ENCODE measurements around the gene NFAT5.
"Not testable (repeated sequence)": the region's sequence is repeated elsewhere in the genome, so short reads cannot be mapped to it uniquely, and the experiment has no call there.

The NFAT5 gene

GRCh38 chr16:69637206-69637865 lies 71.6 kb downstream of the NFAT5 start:
- not testable (repeated sequence) for DNase-seq (ENCODE audit: low read depth)

- DNase-seq (ENCODE audit: low read depth) = not testable (repeated sequence)
These were observed 78.2 kb downstream of the NFAT5 start for GRCh38 chr16:69643997-69644396.

- DNase-seq (ENCODE audit: low read depth) = no peak
These were observed 79.0 kb downstream of the NFAT5 start for GRCh38 chr16:69644790-69645189.

GRCh38 chr16:69647020-69647419 lies 81.3 kb downstream of the NFAT5 start:
- no peak for DNase-seq (ENCODE audit: low read depth)

- DNase-seq (ENCODE audit: low read depth) = no peak
These were observed 85.5 kb downstream of the NFAT5 start for GRCh38 chr16:69651217-69651616.

- DNase-seq (ENCODE audit: low read depth) = no peak
These were observed 88.6 kb downstream of the NFAT5 start for GRCh38 chr16:69654280-69654931.

GRCh38 chr16:69660166-69660565 lies 94.4 kb downstream of the NFAT5 start:
- no peak for DNase-seq (ENCODE audit: low read depth)

- DNase-seq (ENCODE audit: low read depth) = no peak
These were observed 97.1 kb downstream of the NFAT5 start for GRCh38 chr16:69662901-69663300.

- no peak for DNase-seq (ENCODE audit: low read depth)
These were observed 98.1 kb downstream of the NFAT5 start for GRCh38 chr16:69663846-69664245.

- no peak for DNase-seq (ENCODE audit: low read depth)
These were observed 103.8 kb downstream of the NFAT5 start for GRCh38 chr16:69669577-69669976.

- no peak for DNase-seq (ENCODE audit: low read depth)
These were observed 106.7 kb downstream of the NFAT5 start for GRCh38 chr16:69672315-69672997.

- no peak for DNase-seq (ENCODE audit: low read depth)
These were observed 107.4 kb downstream of the NFAT5 start for GRCh38 chr16:69672998-69673713.

- no peak for DNase-seq (ENCODE audit: low read depth)
These were observed 114.6 kb downstream of the NFAT5 start for GRCh38 chr16:69680358-69680757.

- DNase-seq (ENCODE audit: low read depth) = no peak
These were observed 122.8 kb downstream of the NFAT5 start for GRCh38 chr16:69688589-69688988.

- DNase-seq (ENCODE audit: low read depth) = no peak
These were observed 126.5 kb downstream of the NFAT5 start for GRCh38 chr16:69691980-69692911.

- DNase-seq (ENCODE audit: low read depth) = no peak
These were observed 128.2 kb downstream of the NFAT5 start for GRCh38 chr16:69693916-69694315.

GRCh38 chr16:69698404-69698803 lies 132.6 kb downstream of the NFAT5 start:
- no peak for DNase-seq (ENCODE audit: low read depth)

- DNase-seq (ENCODE audit: low read depth) = no peak
These were observed 134.1 kb downstream of the NFAT5 start for GRCh38 chr16:69699915-69700314.

- no peak for DNase-seq (ENCODE audit: low read depth)
These were observed 135.7 kb downstream of the NFAT5 start for GRCh38 chr16:69701452-69701851.

GRCh38 chr16:69701866-69702265 lies 136.1 kb downstream of the NFAT5 start:
- DNase-seq (ENCODE audit: low read depth) = no peak

- DNase-seq (ENCODE audit: low read depth) = no peak
These were observed 137.9 kb downstream of the NFAT5 start for GRCh38 chr16:69703638-69704037.
